GM21825 (cell line): ENCODE measurements around the gene NTF3.

Source experiments
- ATAC-seq: cut with Tn5 transposase; IDR thresholded peaks from one replicate; pipeline ENCODE4 v1.9.1; 2021; ENCODE audit warnings: mild to moderate bottlenecking, moderate library complexity; ENCODE audit not compliant: unreplicated experiment

The NTF3 gene

DNA sequence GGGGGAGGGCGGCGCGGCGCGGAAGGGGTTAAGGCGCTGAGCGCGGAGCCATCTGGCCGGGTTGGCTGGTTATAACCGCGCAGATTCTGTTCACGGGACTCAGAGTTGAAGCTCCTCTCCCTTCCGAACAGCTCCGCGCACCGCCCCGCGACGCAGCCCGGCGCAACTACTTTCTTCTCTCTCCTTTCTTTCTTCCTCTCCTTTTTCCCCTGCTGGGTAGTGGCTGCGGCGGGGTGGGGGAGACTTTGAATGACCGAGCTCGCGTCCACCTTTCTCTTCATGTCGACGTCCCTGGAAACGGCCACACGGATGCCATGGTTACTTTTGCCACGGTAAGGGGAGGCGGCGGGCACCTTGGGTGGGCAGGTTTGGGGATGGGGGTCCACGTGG, at the start of gene NTF3:
Gene NTF3 (plus strand): TSS at position 98 of the 390 bp plus-strand sequence. CDS start 217 bp downstream, at position 315.
- no peak for ATAC-seq

DNA sequence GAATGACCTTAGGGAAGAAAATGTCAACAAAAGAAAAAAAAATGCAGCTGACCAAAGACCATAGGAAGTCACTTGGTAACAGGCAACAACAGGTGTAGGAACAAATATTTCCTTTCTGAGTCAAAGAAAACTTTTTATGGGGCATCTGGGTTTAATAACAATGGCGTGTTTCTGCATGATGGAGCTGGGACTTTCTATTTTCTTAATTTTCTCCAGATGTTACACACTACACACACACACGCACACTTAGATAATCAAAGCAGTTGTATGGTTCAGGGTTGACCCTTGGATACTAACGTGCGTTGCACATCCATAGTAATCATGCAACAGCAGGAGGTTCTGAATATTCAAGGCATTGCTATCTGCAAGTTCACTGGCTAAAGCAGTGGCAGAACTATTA, 47.9 kb upstream of the NTF3 start:
- no peak for ATAC-seq

DNA sequence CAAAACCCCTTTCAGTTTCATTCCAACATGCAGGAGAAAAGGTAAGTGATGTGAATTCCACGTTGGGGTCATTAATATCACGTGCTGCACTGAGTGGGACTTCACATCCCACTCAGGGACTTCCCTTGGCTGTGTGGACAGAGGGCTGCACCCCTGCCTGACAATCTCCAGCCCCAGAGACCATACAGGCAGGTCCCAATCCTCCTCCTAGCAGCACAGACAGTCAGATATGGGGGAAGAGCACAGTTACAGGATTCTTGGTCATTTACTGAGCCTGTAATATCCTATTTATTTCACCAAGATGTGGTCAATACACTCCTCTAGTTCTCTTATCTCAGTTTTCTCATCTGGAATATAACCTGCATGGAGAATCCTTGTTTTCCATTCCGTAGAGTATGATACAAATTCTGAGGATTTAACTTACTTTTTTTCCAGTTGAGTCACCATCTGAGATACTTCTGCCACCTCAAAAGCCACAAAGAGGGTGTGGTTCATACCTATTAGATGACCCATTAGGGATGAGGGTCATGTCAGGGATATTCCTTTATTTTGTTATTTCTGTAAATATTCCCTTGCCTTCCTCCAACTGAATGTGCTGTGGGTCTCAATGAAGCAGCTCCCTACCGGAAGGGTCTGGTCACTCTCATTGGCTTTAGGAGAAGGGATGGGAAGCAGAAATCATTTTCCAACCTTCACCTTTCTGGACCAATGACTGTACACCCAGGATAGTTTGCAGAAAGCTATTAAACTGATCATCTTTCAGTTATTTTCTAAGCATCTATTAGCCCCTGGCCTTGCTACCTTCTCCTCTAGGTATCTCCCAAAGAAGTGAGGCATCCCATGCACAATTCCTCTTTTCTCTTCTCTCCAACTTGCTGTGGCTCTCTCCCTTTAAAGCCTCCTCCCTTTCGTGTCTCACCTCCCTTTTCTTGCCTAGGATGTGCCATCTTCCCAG, 43.0 kb upstream of the NTF3 start:
- no peak for ATAC-seq

DNA sequence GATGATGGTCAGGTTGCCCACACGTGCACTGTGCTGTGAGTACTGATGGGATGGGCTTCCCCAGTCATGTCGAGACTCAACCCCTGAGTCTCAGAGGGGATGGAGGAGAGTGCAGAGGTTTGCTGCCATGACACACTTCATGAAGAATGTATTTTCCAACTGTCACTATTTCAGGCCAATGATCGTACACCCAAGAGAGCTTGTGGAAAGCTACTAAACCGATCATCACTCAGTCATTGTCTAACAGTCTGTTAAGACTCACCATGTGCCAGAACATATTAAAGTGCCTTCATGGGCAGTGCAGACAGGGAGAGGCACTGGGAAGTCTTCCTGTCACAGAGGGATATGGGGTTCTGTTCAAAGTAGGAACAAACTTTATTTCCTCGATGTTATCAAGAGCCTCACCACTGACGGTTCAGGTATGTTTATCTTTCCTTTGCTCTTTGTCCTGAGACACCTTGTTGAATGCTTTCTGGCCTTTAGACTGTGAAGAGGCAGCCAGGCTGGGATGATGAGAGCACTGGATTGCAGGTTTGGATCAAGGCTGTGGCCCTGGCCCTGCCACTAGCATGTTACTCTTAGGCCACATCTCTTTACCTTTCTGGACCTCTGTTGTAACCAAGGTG, 41.6 kb upstream of the NTF3 start:
- ATAC-seq: no peak

DNA sequence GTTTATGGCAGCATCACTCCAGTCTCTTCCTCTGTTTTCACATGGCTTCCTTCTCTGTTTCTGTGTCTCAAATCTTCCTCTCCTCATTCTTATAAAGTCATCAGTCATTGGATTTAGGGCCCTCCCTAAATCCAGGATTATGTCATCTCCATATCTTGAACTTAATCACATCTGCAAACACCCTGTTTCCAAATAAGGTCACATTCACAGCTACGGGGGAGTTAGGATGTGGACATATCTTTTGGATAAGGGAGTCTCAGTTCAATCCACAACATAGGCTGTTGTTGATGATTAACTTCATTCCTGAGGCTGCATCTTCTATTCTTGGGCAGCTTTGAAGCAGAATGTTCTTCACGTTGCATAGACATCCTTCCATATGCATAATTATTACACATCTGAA, 40.3 kb upstream of the NTF3 start:
- ATAC-seq: no peak

DNA sequence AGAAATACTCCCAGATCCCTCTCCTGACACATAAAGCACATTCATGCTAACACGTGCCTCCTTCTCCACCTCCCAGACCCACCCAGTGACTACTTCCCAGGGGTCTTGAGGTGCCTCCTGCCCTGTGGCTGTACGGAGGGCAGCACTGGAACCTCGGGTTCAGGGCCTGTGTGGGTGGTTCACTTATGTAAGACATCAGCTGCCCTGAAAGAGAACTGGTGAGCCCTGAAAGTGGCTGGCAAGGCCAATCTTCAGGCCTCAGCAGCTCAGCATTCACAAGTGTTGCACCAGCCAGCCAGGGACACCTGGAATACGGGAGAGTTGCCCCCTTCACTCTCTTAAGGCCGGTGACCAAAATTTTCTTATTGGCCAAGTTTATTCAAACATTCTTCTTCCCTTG, 38.9 kb upstream of the NTF3 start:
- no peak for ATAC-seq

DNA sequence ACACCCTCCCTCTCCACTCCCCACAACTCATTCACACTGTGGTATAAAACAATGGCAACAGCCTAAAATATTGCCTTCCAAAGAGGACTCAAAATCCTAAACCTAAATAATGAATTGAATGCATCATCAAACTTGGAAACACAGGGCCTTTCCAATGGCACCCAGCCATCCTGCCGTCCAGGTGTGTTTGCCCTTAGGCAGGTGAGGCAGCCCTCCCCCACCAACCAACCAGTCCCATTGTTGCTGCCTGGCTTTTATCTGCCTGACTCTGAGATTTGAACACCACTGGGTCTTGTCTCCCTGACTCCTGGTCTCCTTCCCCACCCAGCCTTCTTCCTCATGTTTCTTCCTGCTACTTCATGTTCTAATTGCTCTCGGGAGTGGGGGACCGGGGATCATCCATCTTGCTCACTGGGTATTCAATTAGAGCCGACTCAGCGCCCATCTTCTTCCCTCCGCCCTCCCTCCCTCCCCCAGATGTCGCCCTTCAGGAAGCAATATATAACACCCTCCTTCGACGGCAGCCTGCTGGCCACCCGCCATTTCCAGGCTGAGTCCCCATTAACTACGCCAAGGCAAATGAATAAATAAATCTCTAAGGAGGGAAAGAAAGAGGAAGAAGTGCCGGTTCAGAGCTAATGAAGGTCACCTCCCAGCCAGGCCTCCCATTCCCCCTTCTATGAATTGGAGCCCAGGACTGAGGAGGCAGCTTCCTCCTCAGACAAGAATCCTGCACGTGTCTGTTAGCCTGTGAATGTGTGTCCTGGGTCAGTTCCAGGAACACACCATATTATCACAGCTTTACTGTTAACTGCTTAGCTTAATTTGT, 36.3 kb upstream of the NTF3 start:
- ATAC-seq: no peak

DNA sequence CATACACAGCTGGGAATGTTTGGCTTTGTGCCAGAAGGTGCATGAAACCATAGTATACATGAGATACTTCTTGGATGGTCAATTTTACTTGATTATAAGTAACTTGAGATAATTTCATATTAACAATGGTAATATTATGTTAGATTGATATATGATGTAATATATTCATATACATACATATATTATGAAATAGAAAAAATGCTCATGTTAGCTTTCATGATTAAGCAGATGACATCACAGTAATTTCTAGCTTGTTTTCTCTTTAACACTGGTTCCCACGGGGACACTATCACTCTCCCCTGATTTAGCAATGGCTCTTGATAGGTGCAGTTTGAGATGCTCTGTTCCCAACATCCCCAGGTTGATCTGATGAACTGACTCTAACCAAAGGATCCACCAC, 35.4 kb upstream of the NTF3 start:
- ATAC-seq: no peak

DNA sequence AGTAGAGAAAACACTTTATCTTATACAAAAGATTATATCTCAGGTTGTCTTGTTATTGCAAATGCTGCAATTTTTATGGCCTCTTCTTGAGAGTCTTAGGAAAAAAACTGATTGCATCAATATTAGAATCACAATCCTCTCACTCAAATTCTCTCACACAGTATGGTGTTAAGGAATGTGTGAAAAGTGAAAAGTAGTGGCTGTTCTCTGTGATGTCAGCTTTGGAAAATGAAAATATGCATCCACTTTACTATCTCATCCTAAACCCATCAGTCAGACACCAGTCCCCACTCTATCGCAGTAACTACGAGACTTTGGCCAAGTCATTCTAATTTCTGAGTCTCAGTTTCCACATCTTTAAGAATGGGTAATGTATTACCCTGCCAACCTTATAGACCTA, 32.6 kb upstream of the NTF3 start:
- ATAC-seq: no peak

DNA sequence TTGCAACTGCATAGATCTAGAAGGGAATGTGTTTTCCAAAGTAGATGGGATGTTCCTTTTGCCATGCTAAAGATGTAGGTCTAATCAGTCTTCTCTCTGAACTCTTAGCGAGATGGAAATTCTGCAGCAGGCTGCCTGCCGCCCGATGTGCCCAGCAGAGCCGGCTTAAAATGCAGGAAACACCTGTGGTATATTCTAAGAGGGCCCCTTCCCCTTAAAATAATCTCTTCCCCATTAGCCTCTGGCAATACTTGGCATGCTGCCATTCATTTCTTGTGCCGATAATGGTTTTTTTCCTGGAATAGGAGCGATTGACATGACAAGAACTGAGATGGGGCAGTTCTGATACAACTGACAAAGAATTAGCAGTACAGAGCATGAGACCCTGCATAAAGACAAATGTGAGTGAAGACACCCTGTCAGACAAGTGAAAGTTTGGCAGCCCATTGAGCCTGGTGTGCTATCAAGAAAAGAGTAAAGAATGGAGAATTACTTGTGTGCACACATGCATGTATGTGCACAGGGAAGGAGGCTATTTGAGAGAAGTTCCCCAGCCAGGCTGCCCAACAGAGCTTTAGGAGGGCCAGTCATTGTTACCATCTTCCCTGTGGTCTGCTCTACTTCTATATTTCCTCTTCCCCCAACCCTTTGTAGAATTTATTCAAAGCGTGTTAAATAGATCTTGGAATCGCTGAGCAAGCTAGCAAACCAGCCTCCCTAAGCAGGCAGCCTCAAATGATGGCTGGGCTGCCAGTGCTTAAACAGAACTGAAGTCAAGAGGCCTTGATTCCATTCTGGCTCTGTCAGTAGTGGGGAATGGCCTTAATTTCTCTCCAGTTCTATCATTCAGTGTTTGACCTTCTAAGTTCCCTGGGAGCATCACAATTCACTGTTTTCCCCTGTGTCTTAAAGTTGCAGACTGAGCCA, 29.6 kb upstream of the NTF3 start:
- no peak for ATAC-seq

DNA sequence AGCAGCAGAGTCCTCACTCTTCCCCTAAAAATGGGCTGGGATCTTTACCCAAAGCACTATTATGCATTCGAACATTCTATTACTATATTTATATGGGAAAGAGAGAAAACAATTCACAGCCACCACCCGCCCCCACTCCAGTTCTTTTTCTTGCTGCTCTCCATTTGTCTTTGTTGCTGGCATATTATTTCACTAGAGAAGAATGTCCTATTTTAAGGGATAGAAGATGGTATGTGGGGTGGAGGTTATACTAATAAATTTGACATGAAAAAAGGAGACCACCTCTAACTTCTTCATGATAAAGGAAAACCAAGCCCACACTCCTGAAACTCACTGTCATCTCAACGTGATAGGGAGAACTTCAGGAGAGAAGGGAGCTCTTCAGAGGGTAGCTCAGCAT, 28.5 kb upstream of the NTF3 start:
- no peak for ATAC-seq

DNA sequence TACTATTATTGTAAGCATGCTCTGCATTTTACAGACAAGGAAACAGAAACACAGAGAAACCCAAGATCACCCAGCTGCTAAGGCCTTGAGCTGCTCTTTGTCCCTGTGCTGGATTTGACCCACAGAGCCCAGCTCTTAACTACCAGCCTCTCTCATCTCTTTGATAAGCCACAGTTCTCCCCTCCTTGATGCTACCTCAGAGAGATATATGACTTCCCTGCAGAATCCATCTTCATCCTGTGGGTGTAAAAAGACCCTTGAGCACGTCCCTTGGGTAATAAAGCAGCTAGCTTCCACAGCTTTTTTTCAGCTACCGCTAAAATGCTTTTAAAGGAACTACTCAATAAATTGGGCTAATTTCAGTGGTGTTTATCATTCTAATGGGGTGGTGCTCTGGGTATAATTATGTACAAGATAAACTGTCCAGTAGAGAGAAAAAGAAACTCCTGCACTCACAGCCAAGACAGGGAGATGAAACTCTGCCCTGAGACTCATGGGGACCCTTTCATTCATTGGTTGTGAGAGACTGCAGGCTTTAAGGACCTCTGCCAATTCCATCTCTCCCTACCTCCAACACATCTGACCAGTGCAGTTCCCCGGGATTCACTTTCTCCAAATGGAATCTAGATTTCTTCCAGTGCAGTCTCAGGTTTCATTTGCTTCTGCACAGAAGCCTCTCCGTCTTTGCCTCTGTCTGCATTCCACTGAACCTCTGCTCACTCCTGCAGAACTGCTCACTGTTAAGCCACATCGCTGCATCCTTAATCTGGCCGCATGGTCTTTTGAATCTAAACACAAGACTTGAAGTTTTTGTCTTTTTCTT, 24.7 kb upstream of the NTF3 start:
- no peak for ATAC-seq

DNA sequence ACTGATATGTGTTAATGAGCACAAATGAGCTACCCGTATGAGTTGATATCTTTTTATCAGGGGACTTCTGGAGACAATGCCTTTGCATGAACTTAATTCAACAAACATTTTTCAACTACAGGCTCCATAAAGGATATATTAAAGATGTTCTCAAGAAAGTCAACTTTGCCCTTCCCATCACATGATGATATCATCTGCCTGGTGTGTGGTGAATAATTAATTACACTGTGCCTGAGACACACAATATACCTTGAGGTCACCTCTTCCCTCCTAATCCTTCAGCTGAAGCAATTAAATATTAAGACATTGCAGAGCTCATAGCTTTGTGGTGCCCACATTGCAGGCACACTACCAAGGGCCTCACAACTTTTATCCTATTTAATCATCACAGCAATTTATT, 22.3 kb upstream of the NTF3 start:
- no peak for ATAC-seq

DNA sequence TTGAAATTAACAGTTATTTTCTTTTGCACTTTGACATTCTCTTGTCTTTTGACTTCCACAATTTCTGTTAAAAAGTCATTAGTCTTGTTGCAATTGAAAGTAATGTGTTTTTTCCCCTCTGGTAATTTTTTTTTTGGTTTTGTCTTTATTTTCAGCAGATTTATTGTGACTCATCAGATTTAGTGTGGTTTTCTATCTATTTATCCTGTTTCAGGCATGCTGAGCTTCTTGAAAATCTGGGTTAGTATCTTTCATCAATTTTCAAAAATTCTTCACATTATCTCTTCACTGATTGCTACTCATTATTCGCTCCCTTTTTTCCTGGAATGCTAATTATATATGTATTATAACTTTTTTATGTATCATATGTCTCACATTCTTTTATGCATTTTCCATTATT, 15.3 kb upstream of the NTF3 start:
- no peak for ATAC-seq

DNA sequence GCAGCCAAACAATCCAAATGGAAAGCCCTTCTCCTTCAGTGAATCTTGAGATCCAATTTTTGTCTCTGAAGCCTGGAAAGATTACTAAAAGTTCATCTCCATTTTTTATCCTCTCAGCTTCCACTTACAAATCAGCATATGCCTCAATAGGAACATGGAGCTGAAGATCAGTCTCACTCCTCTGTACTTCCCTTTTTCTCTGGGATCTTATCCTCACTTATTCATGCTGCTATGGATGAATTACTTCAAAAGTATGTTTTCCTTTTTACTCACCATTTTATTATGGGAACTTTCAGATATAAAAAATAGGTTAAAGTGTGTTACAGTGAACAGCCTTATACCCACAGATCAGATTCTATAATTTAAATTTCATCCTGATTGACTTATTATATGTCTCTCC, 14.4 kb upstream of the NTF3 start:
- ATAC-seq: no peak

DNA sequence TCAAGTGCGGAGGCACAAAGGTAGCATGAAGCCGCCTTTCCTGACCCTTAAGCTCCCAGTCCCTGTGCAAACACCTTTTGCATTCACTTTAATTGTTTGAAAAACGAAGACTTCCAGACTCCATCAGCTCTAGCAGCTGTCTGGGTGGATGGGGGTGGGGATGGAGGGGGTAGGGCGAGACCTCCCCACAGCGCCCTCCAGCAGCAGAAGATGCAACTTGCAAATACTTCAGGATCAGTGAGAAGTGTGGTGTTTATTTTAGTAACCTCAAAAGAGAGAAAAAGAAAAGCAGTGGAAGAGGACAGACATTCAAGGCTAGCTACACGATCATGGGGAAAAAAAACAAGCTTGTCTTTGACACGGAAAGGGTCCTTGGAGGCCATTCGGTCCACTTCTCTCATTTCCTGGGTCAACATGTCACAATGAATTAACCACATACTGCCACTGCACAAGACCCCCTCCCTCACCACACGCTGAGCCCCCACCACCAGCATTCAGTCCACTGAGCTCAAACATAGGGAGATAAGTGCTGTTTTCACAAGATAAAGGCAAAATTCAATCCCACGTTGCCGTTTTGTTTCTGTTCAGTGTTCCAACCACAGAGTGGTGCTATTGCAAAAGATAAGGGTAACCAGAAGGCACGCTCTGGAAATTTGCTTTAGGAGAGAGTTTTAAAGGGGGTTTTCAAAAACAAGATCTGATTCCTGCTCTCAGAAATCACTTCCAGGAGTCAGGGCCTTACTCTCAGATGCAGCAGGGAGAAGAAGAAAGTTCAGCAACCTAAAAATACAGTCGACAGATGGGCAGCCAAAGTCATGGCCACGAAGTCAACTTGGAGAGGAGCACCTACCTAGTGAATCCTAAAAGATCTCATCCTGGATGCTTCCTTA, 3.3 kb upstream of the NTF3 start:
- ATAC-seq: no peak

DNA sequence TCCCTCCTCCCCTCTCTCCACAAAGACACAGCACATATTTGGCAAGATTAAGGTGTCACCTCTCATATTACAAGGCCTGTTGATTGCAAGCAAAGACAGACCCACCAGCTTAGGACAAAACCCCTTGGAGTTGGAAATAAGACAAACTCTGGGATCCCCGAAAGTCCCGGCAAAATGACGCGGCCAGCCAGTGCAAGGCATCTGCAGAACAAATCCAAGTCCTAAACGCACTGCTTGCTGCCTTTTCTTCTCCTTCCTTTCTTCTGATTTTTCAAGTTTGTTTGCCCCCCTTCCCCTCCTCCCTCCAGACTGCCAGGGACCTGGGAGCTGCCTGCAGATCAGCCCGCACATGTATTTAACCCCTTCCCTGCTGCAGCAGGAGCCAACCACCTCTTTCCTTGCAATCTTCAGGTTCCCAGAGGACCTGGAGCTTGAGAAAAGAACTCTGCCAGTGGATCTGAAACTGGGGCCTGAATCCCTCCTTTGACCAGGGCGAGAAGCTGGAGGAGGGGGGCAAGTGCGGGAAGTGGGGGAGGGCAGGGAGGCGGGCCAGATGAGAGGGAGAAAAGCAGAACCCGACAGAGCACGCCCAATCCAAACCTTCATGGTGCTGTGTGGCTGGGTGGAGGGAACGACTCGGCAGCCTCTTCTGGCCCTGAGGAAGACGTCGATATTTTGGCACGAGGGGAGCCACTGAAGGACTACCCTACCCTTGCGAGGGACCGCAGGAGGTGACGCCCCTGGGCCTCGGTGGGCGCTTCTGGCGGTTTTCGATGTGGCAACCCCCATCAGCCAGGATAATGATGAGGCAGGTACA, 2.0 kb upstream of the NTF3 start:
- no peak for ATAC-seq
